Urinary bladder (tissue), 4 donors: ENCODE data around the gene CYP2A13. TPM values are rescaled to one million over a fixed set of nuclear protein-coding genes. Genes with fewer than 3 reads are reported as not detected.
"Not testable (repeated sequence)": the region's sequence is repeated elsewhere in the genome, so short reads cannot be mapped to it uniquely, and the experiment has no call there.

ENCODE experiments used
- DNase-seq: peaks from one replicate; pipeline ENCODE4 v3.0.0-alpha.2; 2015; ENCODE audit errors: extremely low spot score
- H3K27ac ChIP-seq: one replicate; pipeline ENCODE4 v1.5.1; 2013; ENCODE audit warnings: low read depth, mild to moderate bottlenecking, moderate library complexity
- H3K36me3 ChIP-seq: one replicate; pipeline ENCODE4 v1.6.1; 2013; ENCODE audit warnings: mild to moderate bottlenecking, moderate library complexity; ENCODE audit not compliant: insufficient read depth
- H3K4me1 ChIP-seq: one replicate; pipeline ENCODE4 v1.6.1; 2013; ENCODE audit warnings: mild to moderate bottlenecking, moderate library complexity; ENCODE audit not compliant: insufficient read depth
- H3K4me3 ChIP-seq: one replicate; pipeline ENCODE4 v1.5.1; 2013; ENCODE audit warnings: low read depth, low read length
- WGBS: extraction: QIAGEN DNeasy Blood & Tissue Kit; methylation state at CpG from one replicate; pipeline ENCODE4 v1.1.7; 2013; 5-methylcytosine and 5-hydroxymethylcytosine counted together
- polyA plus RNA-seq: library from polyadenylated mRNA; stranded (reverse); fragments of 200-250 nt; gene quantifications from one replicate; pipeline ENCODE4 v1.2.3, GENCODE V29; 2013
- total RNA-seq: library from RNA; depleted of rRNA; stranded (reverse); fragments of >200 nt; gene quantifications from one replicate; pipeline ENCODE4 v1.2.3, GENCODE V29; 2014
- donor health status: healthy with polysubstance abuse.
- donor health status: healthy.

Gene CYP2A13
- total and polyA plus RNA-seq, 2 donors = 0.05 TPM; not detected in 1

GRCh38 chr19:41127801-41128300, 39.6 kb downstream of the CYP2A13 start:
- 3% methylated on average over 29 of the region's 29 CpGs for WGBS
- peak; percentile 60 for DNase-seq

GRCh38 chr19:41128692-41129091, 40.4 kb downstream of the CYP2A13 start:
- 83% methylated on average over 6 of the region's 6 CpGs for WGBS
- no peak for DNase-seq
- Histone ChIP-seq H3K4me3 (no peak overlapping the region), H3K4me1 (no peaks in the 10 kb centered on the region), H3K27ac (no peak overlapping the region), H3K36me3 (no peaks in the 10 kb centered on the region)

More at GRCh38 chr19:41127801-41128300, 39.6 kb downstream of the CYP2A13 start:
- not testable (repeated sequence) for H3K4me3 ChIP-seq, H3K4me1 ChIP-seq, H3K27ac ChIP-seq, H3K36me3 ChIP-seq

GRCh38 chr19:41131186-41131585, 42.9 kb downstream of the CYP2A13 start:
- 61% methylated on average over 5 of the region's 5 CpGs for WGBS
- DNase-seq = no peak

GRCh38 chr19:41133260-41133659, 45.0 kb downstream of the CYP2A13 start:
- H3K27ac ChIP-seq = no peak overlapping the region
- H3K4me1 ChIP-seq = no peaks in the 10 kb centered on the region
- no peak overlapping the region for H3K4me3 ChIP-seq
- 31% methylated on average over 3 of the region's 3 CpGs for WGBS
- DNase-seq = no peak
- no peaks in the 10 kb centered on the region for H3K36me3 ChIP-seq

More at GRCh38 chr19:41131186-41131585, 42.9 kb downstream of the CYP2A13 start:
- Histone ChIP-seq H3K27ac (no peak overlapping the region), H3K4me3 (no peak overlapping the region), H3K4me1 (no peaks in the 10 kb centered on the region), H3K36me3 (no peaks in the 10 kb centered on the region)

- 89% methylated on average over 20 of the region's 20 CpGs for WGBS
- Histone ChIP-seq H3K4me1 (no peaks in the 10 kb centered on the region), H3K4me3 (no peak overlapping the region), H3K36me3 (no peaks in the 10 kb centered on the region), H3K27ac (no peak overlapping the region)
- DNase-seq = no peak
Measured at GRCh38 chr19:41134616-41135015, 46.4 kb downstream of the CYP2A13 start.

GRCh38 chr19:41135390-41136384, 47.4 kb downstream of the CYP2A13 start:
- WGBS = 11% methylated on average over 72 of the region's 76 CpGs
- DNase-seq = peak; percentile 46
- H3K4me3 ChIP-seq = peak overlapping the region; percentile 10
- H3K36me3 ChIP-seq, H3K4me1 ChIP-seq, H3K27ac ChIP-seq: not testable (repeated sequence)

GRCh38 chr19:41136636-41137455, 48.6 kb downstream of the CYP2A13 start:
- H3K36me3 ChIP-seq = no peaks in the 10 kb centered on the region
- 96% methylated on average over 31 of the region's 31 CpGs for WGBS
- no peaks in the 10 kb centered on the region for H3K4me1 ChIP-seq
- DNase-seq = no peak
- H3K4me3 ChIP-seq = no peak overlapping the region
- no peak overlapping the region for H3K27ac ChIP-seq

- no peak for DNase-seq
- WGBS = 27% methylated on average over 7 of the region's 7 CpGs
- Histone ChIP-seq H3K4me1 (no peaks in the 10 kb centered on the region), H3K36me3 (no peaks in the 10 kb centered on the region), H3K4me3 (no peak overlapping the region), H3K27ac (no peak overlapping the region)
Measured at GRCh38 chr19:41144403-41144802, 56.2 kb downstream of the CYP2A13 start.

Other genes starting within 250 kb of the CYP2A13 start
- not detected for gene CYP2A6, start 238.0 kb upstream of the CYP2A13 start, total RNA-seq
- gene CYP2A6, start 238.0 kb upstream of the CYP2A13 start, polyA plus RNA-seq = 1.5 TPM
- not detected for gene CYP2A7, start 206.2 kb upstream of the CYP2A13 start, total RNA-seq
- 0.49 TPM for gene CYP2A7, start 206.2 kb upstream of the CYP2A13 start, polyA plus RNA-seq
- gene CYP2B6, start 97.2 kb upstream of the CYP2A13 start, total RNA-seq = not detected
- 0.38 TPM for gene CYP2B6, start 97.2 kb upstream of the CYP2A13 start, polyA plus RNA-seq
- gene CYP2F1, start 26.0 kb downstream of the CYP2A13 start, total RNA-seq = not detected
- not detected for gene CYP2F1, start 26.0 kb downstream of the CYP2A13 start, polyA plus RNA-seq
- 0.53 TPM for gene CYP2S1, start 104.8 kb downstream of the CYP2A13 start, total RNA-seq
- 3.9 TPM for gene CYP2S1, start 104.8 kb downstream of the CYP2A13 start, polyA plus RNA-seq
- gene AXL, start 130.8 kb downstream of the CYP2A13 start, total RNA-seq = 53.7 TPM
- 55.0 TPM for gene AXL, start 130.8 kb downstream of the CYP2A13 start, polyA plus RNA-seq
- 79.3 TPM for gene HNRNPUL1, start 175.9 kb downstream of the CYP2A13 start, total RNA-seq
- 123 TPM for gene HNRNPUL1, start 175.9 kb downstream of the CYP2A13 start, polyA plus RNA-seq
- 7.2 TPM for gene CCDC97, start 221.7 kb downstream of the CYP2A13 start, total RNA-seq
- 18.0 TPM for gene CCDC97, start 221.7 kb downstream of the CYP2A13 start, polyA plus RNA-seq